ENCODE measurements around the gene SLC4A4.

The SLC4A4 gene

GRCh38 chr4:71338846-71339593 is at the start of gene SLC4A4:
Gene SLC4A4 (plus strand): TSS chr4:71339020.
- no peak for DNase-seq

GRCh38 chr4:71290074-71290473 is 48.7 kb upstream of the SLC4A4 start:
- DNase-seq = no peak

GRCh38 chr4:71290476-71290875 is 48.3 kb upstream of the SLC4A4 start:
- no peak for DNase-seq

- no peak for DNase-seq
Observed at GRCh38 chr4:71292228-71292627, 46.6 kb upstream of the SLC4A4 start.

- DNase-seq = no peak
Observed at GRCh38 chr4:71293705-71294104, 45.1 kb upstream of the SLC4A4 start.

GRCh38 chr4:71294301-71294700 is 44.5 kb upstream of the SLC4A4 start:
- DNase-seq = no peak

GRCh38 chr4:71296945-71297344 is 41.9 kb upstream of the SLC4A4 start:
- no peak for DNase-seq

GRCh38 chr4:71300362-71300761 is 38.5 kb upstream of the SLC4A4 start:
- no peak for DNase-seq

GRCh38 chr4:71300964-71301363 is 37.9 kb upstream of the SLC4A4 start:
- DNase-seq = no peak

GRCh38 chr4:71303287-71303686 is 35.5 kb upstream of the SLC4A4 start:
- no peak for DNase-seq

- no peak for DNase-seq
Observed at GRCh38 chr4:71303850-71304249, 35.0 kb upstream of the SLC4A4 start.

- no peak for DNase-seq
Observed at GRCh38 chr4:71304289-71304850, 34.5 kb upstream of the SLC4A4 start.

- no peak for DNase-seq
Observed at GRCh38 chr4:71307729-71308128, 31.1 kb upstream of the SLC4A4 start.

GRCh38 chr4:71322425-71322824 is 16.4 kb upstream of the SLC4A4 start:
- DNase-seq = no peak

GRCh38 chr4:71333368-71333767 is 5.5 kb upstream of the SLC4A4 start:
- DNase-seq = no peak

- no peak for DNase-seq
Observed at GRCh38 chr4:71333960-71334359, 4.9 kb upstream of the SLC4A4 start.

- DNase-seq = no peak
Observed at GRCh38 chr4:71334465-71334882, 4.3 kb upstream of the SLC4A4 start.

GRCh38 chr4:71343670-71344466 is 5.0 kb downstream of the SLC4A4 start:
- no peak for DNase-seq

GRCh38 chr4:71346710-71347109 is 7.9 kb downstream of the SLC4A4 start:
- no peak for DNase-seq

GRCh38 chr4:71348586-71348985 is 9.8 kb downstream of the SLC4A4 start:
- no peak for DNase-seq

- no peak for DNase-seq
Observed at GRCh38 chr4:71355045-71355444, 16.2 kb downstream of the SLC4A4 start.

- no peak for DNase-seq
Observed at GRCh38 chr4:71355971-71356370, 17.2 kb downstream of the SLC4A4 start.

GRCh38 chr4:71356924-71357663 is 18.3 kb downstream of the SLC4A4 start:
- no peak for DNase-seq
